ENCODE measurements around the gene PPP1R1A.

The PPP1R1A gene

GRCh38 chr12:54593135-54593534 lies 4.7 kb upstream of the PPP1R1A start:
- no peak for TF ChIP-seq POLR2A (IDR thresholded peaks at IDR 0.05; ENCODE audit: low read depth, low read length)
- FAIRE-seq (no peak), DNase-seq (ENCODE audit: insufficient read length, low spot score) (no peak)

- no peak for TF ChIP-seq POLR2A (IDR thresholded peaks at IDR 0.05; ENCODE audit: low read depth, low read length)
- DNase-seq (ENCODE audit: insufficient read length, low spot score) (no peak), FAIRE-seq (no peak)
Measured at GRCh38 chr12:54592316-54592715, 3.9 kb upstream of the PPP1R1A start.

GRCh38 chr12:54590978-54591591 lies 2.6 kb upstream of the PPP1R1A start:
- FAIRE-seq, result no peak
- no peak for DNase-seq (ENCODE audit: insufficient read length, low spot score)
- no peak for TF ChIP-seq POLR2A (IDR thresholded peaks at IDR 0.05; ENCODE audit: low read depth, low read length)

DNA sequence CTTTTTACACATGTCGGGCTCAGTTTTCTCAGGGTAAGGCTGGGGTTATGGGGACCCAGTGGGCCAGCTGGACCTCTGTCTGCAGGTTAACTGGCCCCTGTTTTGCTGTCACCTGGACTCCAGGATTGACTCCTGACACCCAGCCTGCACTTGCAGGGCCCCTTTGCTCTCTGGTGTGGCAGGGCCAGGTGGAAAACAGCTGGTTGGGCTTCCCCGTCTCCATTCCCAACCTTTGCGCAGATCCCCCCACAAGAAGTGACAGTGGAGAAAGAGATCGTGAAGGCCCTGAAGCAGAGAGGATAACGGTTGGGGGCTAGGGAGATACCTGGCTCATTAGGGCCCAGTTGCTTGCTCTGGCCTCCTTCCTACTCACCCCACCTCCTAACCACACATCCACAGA lies 1.5 kb upstream of the PPP1R1A start:
- TF ChIP-seq POLR2A (IDR thresholded peaks at IDR 0.05; ENCODE audit: low read depth, low read length), result no peak

DNA sequence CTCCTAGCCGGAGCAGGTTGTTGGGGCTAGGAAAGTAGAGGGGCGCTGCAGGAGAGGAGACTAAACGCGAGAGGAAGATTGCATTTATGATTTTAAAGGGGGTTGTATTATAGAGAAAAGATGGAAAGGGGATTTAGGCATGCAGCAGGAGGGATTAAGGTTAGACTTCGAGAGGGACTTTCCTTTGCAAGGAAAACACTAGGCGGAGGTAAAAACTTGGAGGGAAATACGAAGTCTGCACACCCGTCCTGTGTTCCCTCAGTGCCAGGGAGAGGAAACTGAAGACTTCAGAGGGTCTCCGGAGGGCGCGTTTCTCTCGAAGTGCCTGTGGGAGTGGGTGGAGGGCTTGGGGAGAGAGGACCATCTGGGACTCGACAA lies 420 bp upstream of the PPP1R1A start:
- DNase-seq (ENCODE audit: insufficient read length, low spot score) (no peak), FAIRE-seq (no peak)
- no peak for TF ChIP-seq POLR2A (IDR thresholded peaks at IDR 0.05; ENCODE audit: low read depth, low read length)

More for the DNA sequence above, 1.5 kb upstream of the PPP1R1A start:
- DNase-seq (ENCODE audit: insufficient read length, low spot score) (no peak), FAIRE-seq (no peak)

- DNase-seq (ENCODE audit: insufficient read length, low spot score), result no peak
- no peak for FAIRE-seq
- TF ChIP-seq POLR2A (IDR thresholded peaks at IDR 0.05; ENCODE audit: low read depth, low read length), result no peak
Measured at GRCh38 chr12:54587315-54587873, 1.1 kb downstream of the PPP1R1A start.

DNA sequence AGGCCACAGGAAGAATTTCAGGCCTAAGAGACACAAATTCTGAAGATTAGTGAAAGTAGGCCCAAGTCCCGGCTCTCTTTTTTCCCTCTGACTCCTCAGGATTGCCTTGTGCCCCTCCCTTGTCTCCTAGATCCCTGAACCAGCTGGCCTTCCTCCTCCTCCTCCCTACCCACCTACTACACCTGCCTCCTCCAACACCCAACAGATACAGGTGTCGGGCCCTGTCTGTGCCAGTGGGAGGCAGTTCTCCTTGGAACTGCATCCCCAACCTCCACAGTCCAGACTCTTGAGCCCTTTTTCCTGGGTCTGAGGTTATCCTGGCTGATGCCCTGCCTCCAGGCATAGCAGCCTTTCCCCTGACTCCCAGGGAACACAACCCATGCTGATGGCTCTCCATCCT lies 1.8 kb downstream of the PPP1R1A start:
- no peak for FAIRE-seq
- TF ChIP-seq POLR2A (IDR thresholded peaks at IDR 0.05; ENCODE audit: low read depth, low read length), result no peak
- DNase-seq (ENCODE audit: insufficient read length, low spot score), result no peak

DNA sequence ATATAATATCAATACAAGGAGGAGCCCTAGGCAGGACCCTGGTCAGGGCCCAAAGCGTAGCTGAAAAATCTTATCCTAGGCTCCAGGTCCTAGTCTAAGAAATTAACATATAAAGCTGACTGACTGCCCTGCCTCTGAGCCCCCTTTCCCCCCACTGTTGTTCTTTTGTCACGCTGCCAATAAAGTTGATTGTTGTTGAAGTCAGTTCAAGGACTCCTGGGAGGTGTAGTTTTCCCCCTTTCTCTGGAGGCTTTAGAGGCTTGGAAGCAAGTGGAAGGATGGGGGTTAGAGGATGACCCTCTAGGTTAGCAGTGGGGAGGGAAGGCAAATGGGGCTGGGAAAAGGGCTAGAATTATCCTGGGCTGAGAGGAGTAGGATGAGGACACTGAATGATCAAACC lies 3.2 kb downstream of the PPP1R1A start:
- DNase-seq (ENCODE audit: insufficient read length, low spot score) (no peak), FAIRE-seq (no peak)
- no peak for TF ChIP-seq POLR2A (IDR thresholded peaks at IDR 0.05; ENCODE audit: low read depth, low read length)

DNA sequence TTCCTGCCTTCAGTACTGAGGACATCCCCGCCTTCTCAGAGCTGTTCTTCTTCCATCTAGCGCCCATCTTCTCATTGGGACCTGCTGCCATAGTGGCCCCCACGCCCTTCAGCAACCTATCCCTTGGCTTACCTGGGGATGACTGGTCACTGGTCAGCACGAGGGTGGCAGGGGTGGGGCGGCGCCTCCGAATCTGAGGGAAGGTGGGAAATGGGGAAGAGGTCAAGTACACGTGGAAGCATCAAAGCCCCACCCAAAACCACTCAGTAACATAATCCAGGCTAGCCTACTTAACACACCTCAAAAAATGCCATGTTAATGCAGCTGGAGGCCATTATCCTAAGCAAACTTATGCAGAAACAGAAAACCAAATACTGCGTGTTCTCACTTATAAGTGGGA lies 4.3 kb downstream of the PPP1R1A start:
- DNase-seq (ENCODE audit: insufficient read length, low spot score) (no peak), FAIRE-seq (no peak)
- no peak for TF ChIP-seq POLR2A (IDR thresholded peaks at IDR 0.05; ENCODE audit: low read depth, low read length)

GRCh38 chr12:54583726-54584125 lies 4.7 kb downstream of the PPP1R1A start:
- DNase-seq (ENCODE audit: insufficient read length, low spot score) (no peak), FAIRE-seq (no peak)
- no peak for TF ChIP-seq POLR2A (IDR thresholded peaks at IDR 0.05; ENCODE audit: low read depth, low read length)

- DNase-seq (ENCODE audit: insufficient read length, low spot score) (no peak), FAIRE-seq (no peak)
- no peak for TF ChIP-seq POLR2A (IDR thresholded peaks at IDR 0.05; ENCODE audit: low read depth, low read length)
Measured at GRCh38 chr12:54581412-54581811, 7.0 kb downstream of the PPP1R1A start.

- TF ChIP-seq POLR2A (IDR thresholded peaks at IDR 0.05; ENCODE audit: low read depth, low read length), result no peak
- FAIRE-seq (peak; percentile 65), DNase-seq (ENCODE audit: insufficient read length, low spot score) (peak; percentile 89)
Measured at GRCh38 chr12:54579696-54580333, 8.6 kb downstream of the PPP1R1A start.

DNA sequence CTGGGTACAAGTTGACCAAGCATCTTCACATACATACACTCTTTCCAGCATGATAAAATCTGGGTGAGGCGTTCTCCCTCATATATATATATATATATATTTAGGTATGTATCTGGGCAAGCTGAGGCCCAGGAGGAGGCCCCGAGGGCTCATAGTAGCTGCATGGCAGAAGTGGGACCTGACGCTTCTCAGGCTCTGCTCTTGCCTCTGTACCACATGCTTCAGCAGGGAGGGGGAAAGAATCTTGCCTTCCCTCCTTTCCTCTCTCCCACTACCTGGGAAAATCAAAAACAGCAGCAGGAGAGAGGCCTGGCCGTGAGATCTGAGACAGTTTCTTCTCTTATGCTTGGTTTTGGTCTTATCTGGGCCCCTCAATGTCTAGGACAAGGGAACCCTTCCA lies 9.2 kb downstream of the PPP1R1A start:
- no peak for TF ChIP-seq POLR2A (IDR thresholded peaks at IDR 0.05; ENCODE audit: low read depth, low read length)
- DNase-seq (ENCODE audit: insufficient read length, low spot score) (no peak), FAIRE-seq (no peak)

GRCh38 chr12:54578778-54579177 lies 9.7 kb downstream of the PPP1R1A start:
- DNase-seq (ENCODE audit: insufficient read length, low spot score), result no peak
- TF ChIP-seq POLR2A (IDR thresholded peaks at IDR 0.05; ENCODE audit: low read depth, low read length), result no peak
- FAIRE-seq, result no peak

GRCh38 chr12:54572881-54573280 lies 15.6 kb downstream of the PPP1R1A start:
- no peak for TF ChIP-seq POLR2A (IDR thresholded peaks at IDR 0.05; ENCODE audit: low read depth, low read length)
- FAIRE-seq (no peak), DNase-seq (ENCODE audit: insufficient read length, low spot score) (no peak)

All from H54 (cell line).